NCI-H2196 treated with DMSO at 0.1 percent for 48 hours (cell line): ENCODE data around the gene C16orf90.
"Not testable (repeated sequence)": the region's sequence is repeated elsewhere in the genome, so short reads cannot be mapped to it uniquely, and the experiment has no call there.

Experiments used
- DNase-seq: peaks from one replicate; lab custom pipeline; 2025; ENCODE audit not compliant: unreplicated experiment; lab: John Stamatoyannopoulos, UW

The C16orf90 gene, protein sequence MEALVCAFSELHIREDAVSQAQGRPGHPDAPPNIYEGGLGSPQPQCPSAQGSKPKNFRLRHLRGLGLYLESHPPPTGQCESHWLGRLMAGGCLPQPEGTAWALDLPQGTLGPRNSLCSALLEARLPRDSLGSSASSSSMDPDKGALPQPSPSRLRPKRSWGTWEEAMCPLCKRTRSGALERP

DNA sequence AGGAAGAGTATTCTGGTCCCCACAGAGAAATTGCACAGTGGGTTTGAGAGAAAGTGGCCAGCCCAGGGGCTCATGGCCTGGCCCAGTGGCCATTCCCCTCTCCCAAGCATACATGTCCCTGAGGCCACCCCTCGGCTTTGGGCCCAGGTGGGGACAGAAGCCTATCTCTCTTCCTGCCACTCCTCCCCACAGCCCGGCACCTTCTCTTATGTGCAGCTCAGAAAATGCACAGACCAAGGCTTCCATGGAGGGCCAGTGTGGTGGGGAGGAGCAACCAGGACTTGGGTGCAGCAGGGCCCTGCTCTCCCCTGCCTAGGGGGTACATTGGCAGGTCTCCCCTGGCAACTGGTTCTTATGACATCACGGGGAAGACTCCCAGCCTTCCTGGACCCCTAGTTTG, at the start of gene C16orf90:
C16orf90 (minus strand) TSS at position 314 of the 400 bp plus-strand sequence; CDS start at position 246, 68 bp downstream.
- no peak for DNase-seq

DNA sequence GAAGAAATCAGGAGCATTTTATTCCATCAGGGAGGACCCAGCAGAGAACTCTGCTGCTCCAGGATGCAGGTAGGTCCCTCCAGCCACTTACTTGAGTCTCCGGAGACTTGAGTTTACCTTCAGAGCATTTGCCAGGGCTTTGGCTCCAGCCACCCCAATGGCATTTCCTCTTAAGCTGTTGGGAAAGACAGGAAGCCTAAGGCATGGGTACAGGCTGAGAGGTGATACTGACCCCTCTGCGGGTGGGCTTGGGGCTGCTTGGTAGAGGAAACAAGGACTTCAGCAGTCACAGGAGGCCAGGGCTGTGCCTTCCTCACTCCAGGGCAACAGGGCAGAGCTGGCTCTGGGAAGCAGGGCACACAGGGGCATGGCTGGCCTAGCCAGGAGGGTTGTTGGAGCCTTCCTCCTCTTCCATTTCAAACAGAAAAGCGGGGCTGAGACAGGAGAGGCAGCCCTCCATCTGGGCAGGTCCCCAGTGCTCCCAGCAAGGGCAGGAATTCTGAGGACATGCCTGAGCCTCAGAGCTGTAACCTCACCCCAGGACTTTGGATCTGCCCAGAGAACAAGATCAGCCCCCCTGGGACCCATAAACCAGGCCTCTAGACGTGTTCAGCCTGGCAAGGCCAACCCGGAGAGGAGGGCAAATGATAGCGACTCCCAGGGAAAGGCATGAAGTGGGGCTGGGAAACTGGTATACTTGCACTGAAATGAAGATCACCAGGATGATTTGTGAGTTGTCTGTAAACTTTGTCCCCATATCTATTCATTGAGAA, 47.5 kb upstream of the C16orf90 start:
- no peak for DNase-seq

DNA sequence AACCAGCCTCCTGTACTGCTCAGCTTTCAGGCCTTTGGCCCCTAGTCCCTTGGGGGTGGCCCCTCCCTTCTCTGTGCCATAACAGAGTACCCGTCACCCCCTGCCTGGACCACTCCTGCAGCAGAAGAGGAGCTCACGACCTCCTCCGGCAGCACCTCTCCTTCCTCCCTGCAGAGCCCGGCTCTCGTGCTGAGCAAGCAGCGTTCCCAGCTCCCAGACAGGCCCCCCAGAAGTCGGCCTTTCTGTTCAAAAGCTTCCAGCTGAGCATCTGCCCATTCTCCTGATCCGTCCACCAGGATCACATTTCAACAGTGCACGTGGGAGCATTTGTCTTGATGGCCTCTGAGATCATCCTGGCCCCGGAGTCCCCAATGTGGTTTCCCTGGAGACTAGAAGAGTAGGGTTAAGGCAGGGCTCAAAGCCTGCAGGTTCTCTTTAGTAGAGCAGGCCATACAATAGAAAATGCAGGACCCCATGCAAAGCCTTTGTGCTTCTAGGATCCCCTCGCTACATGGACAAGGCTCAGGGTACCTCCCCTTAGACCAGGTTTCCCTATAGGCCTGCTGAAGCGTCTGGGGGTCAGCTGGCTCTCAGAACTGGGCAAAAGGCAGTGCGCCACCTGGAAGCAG, 46.4 kb upstream of the C16orf90 start:
- no peak for DNase-seq

DNA sequence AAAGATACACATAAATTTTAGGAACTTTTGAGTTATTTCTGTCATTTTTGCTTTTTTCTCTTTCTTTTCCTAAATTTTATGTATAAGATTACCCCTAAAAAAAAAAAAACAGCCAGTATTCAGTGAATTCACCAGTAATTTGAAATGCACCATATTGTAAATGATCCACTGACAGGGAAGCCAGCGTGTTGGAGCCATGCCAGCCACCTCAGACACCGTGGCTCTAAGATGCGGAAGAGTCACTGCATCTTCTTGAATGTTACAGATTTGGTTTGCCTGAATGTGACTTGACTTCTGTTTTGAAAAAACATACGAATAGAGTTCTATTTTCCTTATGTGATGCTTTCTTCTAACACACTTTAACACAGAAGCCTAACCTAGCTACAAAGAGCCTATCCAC, 42.9 kb upstream of the C16orf90 start:
- no peak for DNase-seq

DNA sequence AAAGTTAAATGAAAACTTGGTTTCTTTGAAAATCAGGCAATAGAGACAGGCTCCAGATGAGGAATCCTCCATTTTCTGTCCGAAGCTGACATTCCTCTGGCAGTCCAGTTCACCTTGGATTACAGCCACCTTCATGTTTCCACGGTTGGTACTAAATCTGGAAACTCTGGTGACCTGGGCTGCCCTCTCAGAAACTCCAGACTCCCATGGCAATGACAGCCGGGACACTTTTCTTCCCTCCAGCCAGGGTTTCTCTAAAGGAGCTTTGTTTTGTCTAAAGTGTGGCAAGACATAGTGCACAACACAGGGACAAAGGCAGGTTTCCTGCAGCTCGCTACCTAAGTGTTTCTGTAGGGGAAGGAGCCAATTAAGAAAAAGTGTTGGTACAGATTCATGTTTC, 41.6 kb upstream of the C16orf90 start:
- no peak for DNase-seq

DNA sequence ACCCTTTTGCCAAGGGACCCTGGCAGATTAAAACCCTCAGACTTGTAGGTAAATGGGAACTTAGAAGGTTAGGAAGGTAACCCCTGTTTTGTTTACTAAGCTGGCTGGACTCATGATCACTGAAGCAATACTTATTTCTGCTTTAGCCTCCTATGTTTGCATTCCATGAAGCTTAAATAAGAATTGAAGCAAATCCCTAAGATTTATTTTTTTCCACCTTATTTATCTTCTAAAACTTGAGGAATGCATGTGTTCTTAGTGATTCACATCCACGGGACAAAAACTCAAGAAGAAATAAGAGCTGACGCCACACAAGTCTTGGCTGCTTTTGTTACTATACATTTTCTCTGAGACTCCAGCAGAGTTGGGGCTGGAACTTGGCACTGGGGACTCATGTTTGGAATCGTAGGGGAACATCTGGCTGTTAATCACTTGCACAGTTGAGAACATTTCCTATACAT, 41.0 kb upstream of the C16orf90 start:
- DNase-seq, result no peak

DNA sequence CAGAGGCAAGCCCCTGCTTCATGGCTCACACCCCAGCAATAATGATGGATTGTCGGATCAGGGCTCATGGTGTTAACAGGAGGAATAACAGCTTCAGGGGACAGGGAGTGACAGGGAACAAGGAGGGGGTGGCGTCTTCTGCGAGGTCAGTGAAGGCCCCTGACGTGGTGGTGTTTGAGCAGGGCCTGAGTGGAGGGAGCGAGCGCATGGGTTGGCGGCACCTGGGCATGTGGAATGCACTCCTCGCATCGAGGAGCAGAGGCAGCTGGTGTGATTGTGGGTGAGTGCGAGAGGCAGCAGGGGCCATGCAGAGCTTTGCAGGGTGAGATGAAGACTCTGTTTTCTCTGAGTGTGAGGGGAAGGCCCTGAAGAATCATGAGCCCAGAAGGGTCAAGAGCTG, 38.8 kb upstream of the C16orf90 start:
- DNase-seq, result no peak

DNA sequence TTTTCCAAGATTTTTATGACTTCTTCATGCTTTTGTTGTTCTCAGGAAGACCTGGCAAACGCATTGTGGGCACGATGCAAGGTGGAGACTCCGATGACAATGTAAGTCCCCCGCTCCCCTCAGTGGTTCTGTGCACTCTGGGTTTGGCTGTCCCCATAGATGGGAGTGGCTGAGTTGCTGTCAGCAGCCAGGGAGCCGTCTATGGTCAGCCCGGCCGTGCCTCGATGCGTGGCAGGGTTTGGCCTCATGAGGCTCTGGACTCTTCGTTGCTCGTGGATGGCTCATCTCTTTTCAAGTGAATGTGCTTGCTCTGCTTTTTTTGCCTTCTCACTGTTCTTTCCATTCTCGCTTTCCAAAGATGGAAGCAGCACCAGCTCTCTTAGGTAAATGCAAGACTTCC, 37.5 kb upstream of the C16orf90 start:
- DNase-seq, result no peak

DNA sequence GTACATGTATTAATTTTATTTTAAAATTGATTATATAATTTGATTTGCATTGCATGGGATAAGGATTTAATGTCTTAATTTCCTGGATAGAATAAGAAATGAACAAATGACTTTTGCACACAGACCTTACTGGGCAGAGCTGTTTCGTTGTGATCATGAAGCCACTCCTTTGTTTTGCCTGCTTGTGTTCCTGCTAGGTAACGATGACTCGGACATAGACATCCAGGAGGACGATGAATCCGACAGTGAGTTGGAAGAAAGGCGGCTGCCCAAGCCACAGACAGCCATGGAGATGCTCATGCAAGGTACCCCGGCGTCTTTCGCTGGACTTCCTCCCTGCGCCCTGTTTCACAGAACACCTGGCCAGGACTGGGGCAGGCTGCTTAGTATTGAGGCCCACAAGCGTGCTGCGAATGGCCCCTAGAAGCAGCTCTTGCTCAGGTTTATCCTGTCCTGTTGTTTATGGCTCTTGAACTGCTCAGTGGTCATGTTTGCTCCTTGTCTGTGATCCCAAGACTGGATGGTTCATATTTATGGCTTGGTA, 35.2 kb upstream of the C16orf90 start:
- DNase-seq, result no peak

DNA sequence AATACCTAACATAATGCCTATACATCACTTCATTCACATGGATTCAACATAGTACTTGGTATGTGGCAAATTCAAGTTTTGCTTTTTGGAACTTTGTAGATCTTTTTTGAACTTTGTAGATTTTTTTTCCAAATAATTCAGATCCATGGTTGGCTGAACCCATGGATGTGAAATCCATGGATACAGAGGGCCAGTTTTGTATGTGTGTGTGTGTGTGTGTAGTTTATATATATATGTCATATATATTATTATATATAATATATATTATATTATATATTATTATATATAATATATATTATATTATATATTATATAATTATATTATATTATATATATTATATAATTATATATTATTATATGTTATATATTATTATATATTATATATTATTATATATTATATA, 33.9 kb upstream of the C16orf90 start:
- no peak for DNase-seq

DNA sequence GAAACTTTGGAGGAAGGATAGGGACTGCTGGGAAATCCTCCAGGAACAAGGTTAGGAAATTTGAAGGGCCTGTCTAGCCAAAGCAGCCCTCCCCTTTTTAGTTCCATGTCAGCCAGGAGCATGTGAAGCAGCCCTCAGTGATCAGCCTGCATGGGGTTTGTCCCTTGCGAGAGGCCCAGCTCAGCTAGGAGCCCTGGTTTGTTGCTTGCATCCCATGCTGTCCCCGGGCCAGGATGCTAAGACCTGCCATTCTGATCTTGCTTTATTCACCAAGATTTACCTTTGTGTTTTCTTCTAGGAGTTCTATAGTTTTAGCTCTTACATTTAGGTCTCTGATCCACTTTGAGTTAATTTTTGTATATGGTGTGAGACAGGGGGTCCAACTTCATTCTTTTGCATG, 33.1 kb upstream of the C16orf90 start:
- no peak for DNase-seq

DNA sequence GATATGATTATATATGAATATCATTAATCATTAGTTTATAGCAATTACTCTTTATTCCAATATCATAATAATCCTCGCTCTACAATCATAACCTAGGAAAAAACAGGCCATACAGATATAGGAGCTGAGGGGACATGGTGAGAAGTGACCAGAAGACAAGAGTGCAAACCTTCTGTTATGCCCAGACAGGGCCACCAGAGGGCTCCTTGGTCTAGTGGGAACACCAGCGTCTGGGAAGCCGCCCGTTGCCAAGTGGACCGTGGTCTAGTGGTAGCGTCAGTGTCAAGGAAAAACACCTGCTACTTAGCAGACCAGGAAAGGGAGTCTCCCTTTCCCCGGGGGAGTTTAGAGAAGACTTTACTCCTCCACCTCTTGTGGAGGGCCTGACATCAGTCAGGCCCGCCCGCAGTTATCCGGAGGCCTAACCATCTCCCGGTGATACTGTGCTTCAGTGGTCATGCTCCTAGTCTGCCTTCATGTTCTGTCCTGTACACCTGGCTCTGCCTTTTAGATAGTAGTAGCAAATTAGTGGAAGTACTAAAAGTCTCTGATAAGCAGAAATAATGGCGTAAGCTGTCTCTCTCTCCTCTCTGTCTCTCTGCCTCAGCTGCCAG, 32.0 kb upstream of the C16orf90 start:
- not testable (repeated sequence) for DNase-seq

DNA sequence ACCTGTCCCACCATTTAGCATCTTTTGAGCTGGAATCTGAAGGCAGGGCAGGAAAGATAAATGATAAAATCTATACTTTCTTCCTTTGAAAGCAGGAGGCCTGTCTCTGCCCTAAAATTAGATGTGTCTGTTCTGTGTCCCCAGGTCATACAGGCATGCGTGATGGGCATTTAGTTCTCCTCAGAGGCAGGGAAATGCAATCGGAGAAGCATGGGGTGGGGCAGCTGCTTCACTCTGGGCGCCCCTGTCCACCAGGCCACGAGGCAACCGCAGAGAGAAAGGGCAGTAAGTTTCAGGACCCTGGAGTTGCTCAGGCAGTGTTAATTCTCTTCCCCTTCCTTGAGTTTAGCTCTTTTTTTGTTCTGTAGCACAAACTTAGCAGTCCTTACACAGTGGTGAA, 30.7 kb upstream of the C16orf90 start:
- DNase-seq, result no peak

DNA sequence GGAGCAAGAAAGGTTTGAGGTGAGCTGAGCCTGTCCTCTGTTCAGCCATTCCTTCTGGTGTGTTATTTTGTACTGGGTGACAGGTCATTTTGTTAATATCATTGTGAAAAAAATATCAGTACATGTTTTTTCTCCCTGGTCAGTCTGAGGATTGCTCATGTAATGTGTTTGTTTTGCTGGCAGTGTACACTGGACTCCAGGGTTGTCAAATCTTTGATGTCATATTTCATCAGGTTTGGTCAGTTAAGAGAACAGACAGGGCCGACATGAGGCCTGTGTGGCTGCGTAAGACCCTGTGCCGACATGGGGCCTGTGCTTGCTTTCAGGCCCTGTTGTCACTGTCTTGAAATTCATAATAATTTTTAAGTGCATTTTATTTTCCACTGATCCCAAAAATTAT, 28.0 kb upstream of the C16orf90 start:
- DNase-seq, result no peak

DNA sequence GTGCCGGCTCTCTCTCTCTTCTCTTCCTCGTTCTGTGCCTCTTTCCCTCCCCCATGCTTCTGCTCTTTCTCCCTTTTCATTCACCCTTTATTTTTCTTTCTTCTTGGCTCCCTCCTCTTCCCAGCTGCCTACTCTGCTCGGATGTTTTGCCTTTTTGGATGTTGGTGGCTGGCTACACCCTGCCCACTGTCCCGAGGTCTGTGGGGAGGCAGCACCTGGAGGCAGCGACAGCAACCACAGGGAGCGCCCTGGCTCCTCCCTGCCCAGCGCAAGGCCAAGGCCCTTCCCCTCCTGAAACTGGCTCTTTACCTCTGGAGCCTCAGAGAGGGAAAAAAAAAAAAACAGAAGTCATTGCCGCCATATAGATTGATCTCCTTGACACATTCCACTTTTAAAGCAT, 25.6 kb upstream of the C16orf90 start:
- DNase-seq, result no peak

DNA sequence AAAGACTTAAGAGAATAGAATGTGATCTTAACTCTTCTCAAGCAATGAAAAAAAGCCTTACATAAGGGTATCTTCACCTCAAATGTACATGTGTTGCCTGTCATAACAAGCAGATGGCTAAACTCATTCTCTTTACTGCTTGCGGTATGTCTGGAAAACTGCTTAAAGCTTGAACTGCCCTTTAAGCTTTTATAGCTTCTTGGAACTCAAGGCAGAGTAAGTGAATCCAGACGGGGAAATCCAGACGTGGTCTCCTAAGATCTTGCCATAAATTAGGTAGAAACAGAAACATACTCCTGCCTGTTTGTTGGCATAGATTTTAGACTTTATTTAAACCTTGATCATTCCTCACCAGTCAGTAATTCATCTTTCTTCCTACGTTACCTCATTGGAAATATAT, 25.1 kb upstream of the C16orf90 start:
- DNase-seq, result no peak

DNA sequence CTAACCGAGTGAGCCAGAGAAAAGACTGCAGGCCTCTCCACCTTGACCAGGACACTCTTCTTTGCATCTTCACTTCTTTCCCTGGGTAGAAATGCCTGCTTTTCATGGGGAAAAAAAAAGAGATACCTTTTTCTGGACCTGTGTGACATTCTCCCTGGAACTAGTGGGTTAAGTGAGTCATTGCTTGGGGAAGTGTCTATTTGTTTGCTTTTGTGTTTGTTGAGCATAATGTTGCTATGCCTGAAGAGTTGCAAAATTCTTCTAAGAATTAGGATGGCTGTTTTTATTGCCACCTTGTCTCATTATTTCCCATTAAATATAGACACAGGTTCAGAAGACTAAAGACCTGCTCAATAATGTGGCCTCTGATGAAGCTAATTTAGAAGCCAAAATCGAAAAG, 24.3 kb upstream of the C16orf90 start:
- no peak for DNase-seq

DNA sequence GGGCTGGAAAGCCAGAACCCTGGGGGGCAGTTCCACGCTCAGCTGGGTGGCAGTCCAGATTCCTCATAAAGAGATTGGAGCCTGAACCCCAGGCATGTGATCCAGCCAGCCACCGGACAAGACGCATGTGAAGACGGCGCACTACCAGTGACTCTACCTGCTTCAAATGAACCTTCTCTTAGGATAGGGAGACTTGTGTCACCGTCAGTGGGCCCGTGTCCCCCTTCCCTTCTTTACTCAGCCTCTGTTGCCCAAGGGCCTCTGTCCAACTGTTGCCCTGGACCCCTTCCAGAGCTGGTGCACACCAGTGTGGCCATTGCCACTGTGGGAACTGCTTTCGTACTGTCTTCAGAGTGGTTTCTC, 23.7 kb upstream of the C16orf90 start:
- DNase-seq, result no peak

DNA sequence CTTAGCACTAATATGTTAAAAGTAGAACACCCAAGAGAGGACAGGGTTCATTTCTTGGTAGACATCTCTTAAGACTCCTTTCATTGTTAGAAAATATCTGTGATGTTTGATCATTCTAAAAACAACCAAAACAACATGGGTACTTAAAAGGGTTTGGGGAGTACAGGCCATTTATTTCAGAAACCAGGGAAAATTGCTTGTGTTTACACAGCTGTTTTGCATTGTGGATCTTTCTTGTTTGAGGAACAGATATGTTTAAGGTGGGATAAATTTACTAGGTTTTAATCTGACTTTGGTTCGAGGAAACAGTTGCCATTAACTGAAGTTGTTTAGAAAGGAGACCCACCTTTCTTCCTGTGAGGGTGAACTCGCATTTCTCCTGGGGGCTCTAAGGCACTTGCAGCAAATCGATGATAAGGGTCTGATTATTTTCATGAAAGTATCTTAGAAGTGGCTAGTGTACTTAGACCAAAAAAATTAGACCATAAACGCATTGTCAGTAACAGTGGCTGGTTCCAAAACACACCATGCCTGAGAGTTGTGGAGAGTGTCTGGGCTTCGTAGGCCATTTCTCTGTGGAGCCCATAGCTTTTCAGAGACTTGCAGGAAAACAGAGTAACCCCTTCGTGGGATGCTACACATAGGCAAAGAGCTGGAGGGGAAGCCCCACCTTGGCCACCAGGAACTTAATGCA, 23.1 kb upstream of the C16orf90 start:
- no peak for DNase-seq

DNA sequence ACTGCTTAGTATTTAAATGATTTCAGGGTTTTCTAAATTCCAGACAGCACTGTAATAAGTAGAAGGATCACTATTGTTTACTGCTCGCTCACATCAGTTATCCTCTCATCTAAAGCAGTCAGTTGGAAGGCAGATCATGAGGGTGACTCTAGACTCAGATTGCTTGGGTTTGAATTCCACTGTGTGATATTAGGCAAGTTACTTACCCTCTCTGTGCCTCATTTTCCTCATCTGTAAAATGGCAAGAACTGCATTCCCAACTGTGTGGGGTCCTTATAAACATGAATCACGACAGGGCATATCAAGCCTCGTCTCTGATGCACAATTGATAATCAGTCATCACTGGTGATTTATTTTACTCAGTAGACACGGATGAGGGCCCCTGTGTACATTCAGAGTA, 20.6 kb upstream of the C16orf90 start:
- no peak for DNase-seq

DNA sequence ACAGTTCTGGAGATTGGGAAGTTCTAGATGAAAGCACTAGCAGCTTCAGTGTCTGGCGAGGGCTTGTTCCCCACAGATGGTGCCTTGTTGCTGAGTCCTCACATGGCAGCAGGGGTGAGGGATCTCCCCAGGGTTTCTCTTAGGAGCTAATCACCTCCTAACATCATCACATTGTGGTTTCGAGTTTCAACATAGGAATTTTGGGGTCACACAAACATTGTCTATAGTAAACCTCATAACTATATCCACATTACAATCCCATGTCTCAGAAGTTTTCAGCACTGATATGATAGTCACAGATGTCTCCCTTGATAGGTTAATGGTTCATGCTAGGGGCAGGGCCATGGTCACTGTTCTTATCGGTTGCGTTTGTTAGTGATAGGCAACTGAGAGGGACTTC, 19.3 kb upstream of the C16orf90 start:
- no peak for DNase-seq
